ENCODE results near the gene ABCG5.

The ABCG5 gene

GRCh38 chr2:43838560-43839267 lies at the start of gene ABCG5, which contains the start of gene ABCG8:
Gene ABCG5 (minus strand): TSS chr2:43838839. CDS start chr2:43838679, 160 bp downstream.
Gene ABCG8 (plus strand): TSS chr2:43838971. CDS start chr2:43839054, 83 bp downstream.
- no peak for DNase-seq (ENCODE audit: low spot score)

- DNase-seq (ENCODE audit: low spot score) = no peak
Measured at GRCh38 chr2:43887176-43887575, 48.5 kb upstream of the ABCG5 start.

- DNase-seq (ENCODE audit: low spot score) = no peak
Measured at GRCh38 chr2:43885132-43885632, 46.5 kb upstream of the ABCG5 start.

- DNase-seq (ENCODE audit: low spot score) = no peak
Measured at GRCh38 chr2:43884689-43885088, 46.0 kb upstream of the ABCG5 start.

GRCh38 chr2:43882312-43882711 lies 43.7 kb upstream of the ABCG5 start:
- DNase-seq (ENCODE audit: low spot score) = no peak

GRCh38 chr2:43880952-43881351 lies 42.3 kb upstream of the ABCG5 start:
- DNase-seq (ENCODE audit: low spot score) = no peak

GRCh38 chr2:43880471-43880870 lies 41.8 kb upstream of the ABCG5 start:
- DNase-seq (ENCODE audit: low spot score) = no peak

- no peak for DNase-seq (ENCODE audit: low spot score)
Measured at GRCh38 chr2:43879261-43879660, 40.6 kb upstream of the ABCG5 start.

- peak; percentile 82 for DNase-seq (ENCODE audit: low spot score)
Measured at GRCh38 chr2:43877782-43878464, 39.3 kb upstream of the ABCG5 start.

GRCh38 chr2:43874776-43875451 lies 36.3 kb upstream of the ABCG5 start:
- DNase-seq (ENCODE audit: low spot score) = no peak

GRCh38 chr2:43872151-43872550 lies 33.5 kb upstream of the ABCG5 start:
- no peak for DNase-seq (ENCODE audit: low spot score)

GRCh38 chr2:43855292-43855691 lies 16.7 kb upstream of the ABCG5 start:
- no peak for DNase-seq (ENCODE audit: low spot score)

GRCh38 chr2:43854671-43855070 lies 16.0 kb upstream of the ABCG5 start:
- peak; percentile 0 for DNase-seq (ENCODE audit: low spot score)

GRCh38 chr2:43853141-43854081 lies 14.8 kb upstream of the ABCG5 start:
- DNase-seq (ENCODE audit: low spot score) = peak; percentile 1

- peak; percentile 0 for DNase-seq (ENCODE audit: low spot score)
Measured at GRCh38 chr2:43852196-43852730, 13.6 kb upstream of the ABCG5 start.

- peak; percentile 0 for DNase-seq (ENCODE audit: low spot score)
Measured at GRCh38 chr2:43851011-43851980, 12.7 kb upstream of the ABCG5 start.

GRCh38 chr2:43848214-43848613 lies 9.6 kb upstream of the ABCG5 start:
- DNase-seq (ENCODE audit: low spot score) = peak; percentile 0

- peak; percentile 0 for DNase-seq (ENCODE audit: low spot score)
Measured at GRCh38 chr2:43846140-43846793, 7.6 kb upstream of the ABCG5 start.

- no peak for DNase-seq (ENCODE audit: low spot score)
Measured at GRCh38 chr2:43845181-43845580, 6.5 kb upstream of the ABCG5 start.

GRCh38 chr2:43842866-43843226 lies 4.2 kb upstream of the ABCG5 start:
- peak; percentile 0 for DNase-seq (ENCODE audit: low spot score)

Measured in AG08395 (cell line).